Measurements from ENCODE around the gene NDUFA11. TPM values are rescaled to one million over a fixed set of nuclear protein-coding genes. Genes with fewer than 3 reads are reported as not detected.

NDUFA11 gene
- total and polyA plus RNA-seq, 2 of the 13 experiments (the other 11 are each of a cell fraction or from before 2014, with no cell fraction given), result 286 to 378 TPM

DNA sequence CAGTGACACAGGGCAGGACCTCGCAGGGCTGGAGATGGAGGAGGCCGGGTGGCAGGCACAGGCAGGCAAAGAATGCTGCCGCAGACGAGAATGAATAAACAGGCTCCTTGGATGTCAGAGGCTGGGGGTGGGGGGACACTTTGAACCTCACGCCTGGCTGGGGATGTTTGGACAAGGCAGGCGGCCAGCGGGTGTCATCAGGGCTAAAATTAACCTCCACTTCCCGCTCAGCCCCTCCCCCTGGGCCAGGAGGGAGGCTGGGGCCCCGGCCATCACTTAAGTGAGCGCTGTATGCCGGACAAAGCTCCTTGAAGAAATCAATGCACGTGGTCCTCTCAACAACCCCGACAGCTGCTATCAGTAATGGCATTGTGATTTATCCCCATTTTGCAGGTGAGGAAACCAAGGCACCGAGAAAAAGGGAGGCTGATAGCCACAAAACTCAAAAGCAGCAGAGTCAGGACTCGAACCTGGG, 22.9 kb downstream of the NDUFA11 start (continued):
- TF ChIP-seq, protein P1, sequence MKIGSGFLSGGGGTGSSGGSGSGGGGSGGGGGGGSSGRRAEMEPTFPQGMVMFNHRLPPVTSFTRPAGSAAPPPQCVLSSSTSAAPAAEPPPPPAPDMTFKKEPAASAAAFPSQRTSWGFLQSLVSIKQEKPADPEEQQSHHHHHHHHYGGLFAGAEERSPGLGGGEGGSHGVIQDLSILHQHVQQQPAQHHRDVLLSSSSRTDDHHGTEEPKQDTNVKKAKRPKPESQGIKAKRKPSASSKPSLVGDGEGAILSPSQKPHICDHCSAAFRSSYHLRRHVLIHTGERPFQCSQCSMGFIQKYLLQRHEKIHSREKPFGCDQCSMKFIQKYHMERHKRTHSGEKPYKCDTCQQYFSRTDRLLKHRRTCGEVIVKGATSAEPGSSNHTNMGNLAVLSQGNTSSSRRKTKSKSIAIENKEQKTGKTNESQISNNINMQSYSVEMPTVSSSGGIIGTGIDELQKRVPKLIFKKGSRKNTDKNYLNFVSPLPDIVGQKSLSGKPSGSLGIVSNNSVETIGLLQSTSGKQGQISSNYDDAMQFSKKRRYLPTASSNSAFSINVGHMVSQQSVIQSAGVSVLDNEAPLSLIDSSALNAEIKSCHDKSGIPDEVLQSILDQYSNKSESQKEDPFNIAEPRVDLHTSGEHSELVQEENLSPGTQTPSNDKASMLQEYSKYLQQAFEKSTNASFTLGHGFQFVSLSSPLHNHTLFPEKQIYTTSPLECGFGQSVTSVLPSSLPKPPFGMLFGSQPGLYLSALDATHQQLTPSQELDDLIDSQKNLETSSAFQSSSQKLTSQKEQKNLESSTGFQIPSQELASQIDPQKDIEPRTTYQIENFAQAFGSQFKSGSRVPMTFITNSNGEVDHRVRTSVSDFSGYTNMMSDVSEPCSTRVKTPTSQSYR (CRISPR knock-in tag; IDR thresholded peaks at IDR 0.05; ENCODE audit: borderline replicate concordance), result peak; percentile 92
- no peak for TF ChIP-seq ZNF282 (IDR thresholded peaks at IDR 0.05; ENCODE audit: partially characterized antibody)
- no peak for TF ChIP-seq THAP11 (CRISPR knock-in tag; IDR thresholded peaks at IDR 0.05)
- peak; percentile 59 for TF ChIP-seq ZSCAN21 (CRISPR knock-in tag; IDR thresholded peaks at IDR 0.05; ENCODE audit: borderline replicate concordance)
- peak; percentile 98 for TF ChIP-seq CHD4 (IDR thresholded peaks at IDR 0.05; ENCODE audit: borderline replicate concordance, low read length)
- TF ChIP-seq ZNF558 (CRISPR knock-in tag; IDR thresholded peaks at IDR 0.05; ENCODE audit: borderline replicate concordance), result peak; percentile 65; the same call in 1 of the 2 replicates
- TF ChIP-seq, protein P2, sequence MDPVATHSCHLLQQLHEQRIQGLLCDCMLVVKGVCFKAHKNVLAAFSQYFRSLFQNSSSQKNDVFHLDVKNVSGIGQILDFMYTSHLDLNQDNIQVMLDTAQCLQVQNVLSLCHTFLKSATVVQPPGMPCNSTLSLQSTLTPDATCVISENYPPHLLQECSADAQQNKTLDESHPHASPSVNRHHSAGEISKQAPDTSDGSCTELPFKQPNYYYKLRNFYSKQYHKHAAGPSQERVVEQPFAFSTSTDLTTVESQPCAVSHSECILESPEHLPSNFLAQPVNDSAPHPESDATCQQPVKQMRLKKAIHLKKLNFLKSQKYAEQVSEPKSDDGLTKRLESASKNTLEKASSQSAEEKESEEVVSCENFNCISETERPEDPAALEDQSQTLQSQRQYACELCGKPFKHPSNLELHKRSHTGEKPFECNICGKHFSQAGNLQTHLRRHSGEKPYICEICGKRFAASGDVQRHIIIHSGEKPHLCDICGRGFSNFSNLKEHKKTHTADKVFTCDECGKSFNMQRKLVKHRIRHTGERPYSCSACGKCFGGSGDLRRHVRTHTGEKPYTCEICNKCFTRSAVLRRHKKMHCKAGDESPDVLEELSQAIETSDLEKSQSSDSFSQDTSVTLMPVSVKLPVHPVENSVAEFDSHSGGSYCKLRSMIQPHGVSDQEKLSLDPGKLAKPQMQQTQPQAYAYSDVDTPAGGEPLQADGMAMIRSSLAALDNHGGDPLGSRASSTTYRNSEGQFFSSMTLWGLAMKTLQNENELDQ (CRISPR knock-in tag; IDR thresholded peaks at IDR 0.05; ENCODE audit: borderline replicate concordance), result no peak
- no peak for TF ChIP-seq SRSF1 (optimal IDR thresholded peaks at IDR 0.05; ENCODE audit: low read depth, low read length)
- TF ChIP-seq HOXA3 (CRISPR knock-in tag; IDR thresholded peaks at IDR 0.05), result peak; percentile 89
- no peak for TF ChIP-seq ZBTB3 (CRISPR knock-in tag; IDR thresholded peaks at IDR 0.05; ENCODE audit: borderline replicate concordance, low read depth)
- no peak for TF ChIP-seq AGO2 (optimal IDR thresholded peaks at IDR 0.05; ENCODE audit: low read depth, low read length)
- peak; percentile 78 for TF ChIP-seq SKI (IDR thresholded peaks at IDR 0.05; ENCODE audit: partially characterized antibody)
- TF ChIP-seq ZNF263 (CRISPR knock-in tag; IDR thresholded peaks at IDR 0.05), result peak; percentile 18; the same call in 1 of the 2 replicates
- peak; percentile 67; the same call in 1 of the 2 replicates for TF ChIP-seq RCOR2 (CRISPR knock-in tag; IDR thresholded peaks at IDR 0.05)
- TF ChIP-seq, protein P3, sequence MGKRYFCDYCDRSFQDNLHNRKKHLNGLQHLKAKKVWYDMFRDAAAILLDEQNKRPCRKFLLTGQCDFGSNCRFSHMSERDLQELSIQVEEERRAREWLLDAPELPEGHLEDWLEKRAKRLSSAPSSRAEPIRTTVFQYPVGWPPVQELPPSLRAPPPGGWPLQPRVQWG (CRISPR knock-in tag; IDR thresholded peaks at IDR 0.05; ENCODE audit: borderline replicate concordance, low read depth), result no peak
- TF ChIP-seq POLR2AphosphoS2 (IDR thresholded peaks at IDR 0.05; ENCODE audit: low read depth, low read length), result no peak
- 0 out of 2 replicates have a peak, but pooled peaks have one; percentile 43 for TF ChIP-seq ZNF124 (CRISPR knock-in tag; IDR thresholded peaks at IDR 0.05)
- TF ChIP-seq ZNF547 (CRISPR knock-in tag; IDR thresholded peaks at IDR 0.05), result no peak; the same call in 1 of the 2 replicates
- peak; percentile 73 for TF ChIP-seq CREM (IDR thresholded peaks at IDR 0.05)
- TF ChIP-seq CREM (CRISPR knock-in tag; IDR thresholded peaks at IDR 0.05), result no peak
- TF ChIP-seq ZNF773 (CRISPR knock-in tag; IDR thresholded peaks at IDR 0.05; ENCODE audit: borderline replicate concordance), result no peak
- peak; percentile 68; the same call in 1 of the 2 replicates for TF ChIP-seq YEATS4 (CRISPR knock-in tag; IDR thresholded peaks at IDR 0.05; ENCODE audit: borderline replicate concordance)
- peak; percentile 38; the same call in 1 of the 2 replicates for TF ChIP-seq DMAP1 (CRISPR knock-in tag; IDR thresholded peaks at IDR 0.05)
- no peak for TF ChIP-seq RFX1 (IDR thresholded peaks at IDR 0.05)
- TF ChIP-seq ZNF816 (CRISPR knock-in tag; IDR thresholded peaks at IDR 0.05; ENCODE audit: borderline replicate concordance), result peak; percentile 83; the same call in 1 of the 2 replicates
- TF ChIP-seq NR2F1 (CRISPR knock-in tag; IDR thresholded peaks at IDR 0.05), result no peak
- TF ChIP-seq, protein P4, sequence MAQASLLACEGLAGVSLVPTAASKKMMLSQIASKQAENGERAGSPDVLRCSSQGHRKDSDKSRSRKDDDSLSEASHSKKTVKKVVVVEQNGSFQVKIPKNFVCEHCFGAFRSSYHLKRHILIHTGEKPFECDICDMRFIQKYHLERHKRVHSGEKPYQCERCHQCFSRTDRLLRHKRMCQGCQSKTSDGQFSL (CRISPR knock-in tag; IDR thresholded peaks at IDR 0.05), result peak; percentile 85
